A549 (cell line): ENCODE measurements around the gene DPAGT1. TPM values are rescaled to one million over a fixed set of nuclear protein-coding genes. Genes with fewer than 3 reads are reported as not detected.
A peak's percentile ranks its signal among the peaks of the same experiment; 100 is the strongest.

Source experiments
- ATAC-seq, 2 experiments: fragments of 200-7000 bp in 1 of 2; fragments of >200 bp in 1 of 2; cut with Nextera tagmentation in 1 of 2; cut with Tn5 transposase in 1 of 2; 3 replicates each; pipeline versions ENCODE4 v1.8.0 to v1.9.1; 2018 to 2020; ENCODE audit warnings: mild to moderate bottlenecking in 1 of 2, moderate library complexity in 1 of 2
- CTCF ChIA-PET: fragments of 300-600 bp; sonication (Branson Sonifier 250); formaldehyde crosslinking; extraction: SDS; loops from one replicate; lab custom pipeline; 2021; ENCODE audit warnings: antibody characterized with exemption, inconsistent platforms; lab: Yijun Ruan, JAX
- POLR2A ChIA-PET: fragments of 350-600 bp; formaldehyde crosslinking; extraction: SDS; loops from one replicate; lab custom pipeline; 2021; ENCODE audit warnings: antibody characterized with exemption, inconsistent platforms; lab: Yijun Ruan, JAX
- DNase-seq, 2 experiments: peaks; one replicate each; pipeline versions ENCODE4 v3.0.0 to v3.0.0-alpha.2; 2011 to 2016; ENCODE audit warnings: low read depth in 1 of 2, low spot score in 1 of 2
- FAIRE-seq: peaks from 2 replicates; lab custom pipeline; 2011; peaks lifted over from hg19 to GRCh38; lab: Jason Lieb, UNC
- H3K27ac ChIP-seq, 2 experiments: fragments of >200 bp; sonication (Bioruptor Twin); formaldehyde crosslinking; 3 replicates each; pipeline ENCODE4 v1.5.1; 2016 to 2017
- H3K4me1 ChIP-seq: fragments of >200 bp; sonication (Bioruptor Twin); formaldehyde crosslinking; 3 replicates; pipeline ENCODE4 v1.6.1; 2016
- H3K4me2 ChIP-seq: fragments of >200 bp; sonication (Bioruptor Twin); formaldehyde crosslinking; 3 replicates; pipeline ENCODE4 v1.6.1; 2016
- H3K4me3 ChIP-seq: fragments of >200 bp; sonication (Bioruptor Twin); formaldehyde crosslinking; 3 replicates; pipeline ENCODE4 v1.5.1; 2016
- H3K9me3 ChIP-seq: fragments of >200 bp; sonication (Bioruptor Twin); formaldehyde crosslinking; 3 replicates; pipeline ENCODE4 v1.6.1; 2016
- ATOH8 ChIP-seq: fragments of 250-450 bp; sonication (Bioruptor Pico); IDR thresholded peaks from 2 replicates; pipeline ENCODE4 v1.5.0; 2020; ENCODE audit warnings: low read depth, mild to moderate bottlenecking, moderate library complexity
- CEBPB ChIP-seq, 2 experiments: fragments of >200 bp in 1 of 2; sonication (Bioruptor Twin) in 1 of 2; formaldehyde crosslinking in 1 of 2; IDR thresholded peaks; 2 replicates each; pipeline ENCODE4 v1.6.1; 2012 to 2016
- CHD4 ChIP-seq: fragments of 200-600 bp; sonication (generic); IDR thresholded peaks from 2 replicates; pipeline ENCODE4 v1.6.1; 2016; ENCODE audit warnings: antibody characterized with exemption, mild to moderate bottlenecking, borderline replicate concordance
- EHF ChIP-seq: fragments of 250-450 bp; sonication (Bioruptor Pico); IDR thresholded peaks from 2 replicates; pipeline ENCODE4 v1.5.0; 2020; ENCODE audit warnings: mild to moderate bottlenecking
- FOSB ChIP-seq: fragments of 250-450 bp; sonication (Bioruptor Pico); IDR thresholded peaks from 2 replicates; pipeline ENCODE4 v1.5.0; 2020; ENCODE audit warnings: mild to moderate bottlenecking, moderate library complexity
- HDAC2 ChIP-seq: fragments of 200-600 bp; sonication (generic); IDR thresholded peaks from 2 replicates; pipeline ENCODE4 v1.6.1; 2016
- HOXB13 ChIP-seq: fragments of 250-450 bp; sonication (Bioruptor Pico); IDR thresholded peaks from 2 replicates; pipeline ENCODE4 v1.5.0; 2020; ENCODE audit warnings: low read depth, mild to moderate bottlenecking, moderate library complexity
- KDM5A ChIP-seq: fragments of 200-600 bp; sonication (generic); IDR thresholded peaks from 2 replicates; pipeline ENCODE4 v1.6.1; 2016; ENCODE audit warnings: antibody characterized with exemption, mild to moderate bottlenecking
- MAZ ChIP-seq: fragments of 150-350 bp; IDR thresholded peaks from 2 replicates; pipeline ENCODE4 v1.6.1; 2014; ENCODE audit warnings: antibody characterized with exemption, low read depth, low read length, borderline replicate concordance
- PHF8 ChIP-seq: fragments of 200-600 bp; sonication (generic); IDR thresholded peaks from 2 replicates; pipeline ENCODE4 v1.6.1; 2016; ENCODE audit warnings: low read depth, mild to moderate bottlenecking, antibody characterized with exemption, moderate library complexity, borderline replicate concordance
- POLR2A ChIP-seq: IDR thresholded peaks from 2 replicates; pipeline ENCODE4 v1.6.1; 2012; ENCODE audit warnings: mild to moderate bottlenecking, low read length
- POLR2AphosphoS2 ChIP-seq: conservative IDR thresholded peaks from 2 replicates; pipeline ENCODE4 v1.6.1; 2012; ENCODE audit warnings: low read length, improper control_type of control experiment, inconsistent platforms
- RARB ChIP-seq: fragments of 250-450 bp; sonication (Bioruptor Pico); IDR thresholded peaks from 2 replicates; pipeline ENCODE4 v1.8.0; 2021; ENCODE audit warnings: mild to moderate bottlenecking, moderate library complexity
- RCOR1 ChIP-seq: fragments of 150-350 bp; IDR thresholded peaks from 2 replicates; pipeline ENCODE4 v1.6.1; 2014; ENCODE audit warnings: antibody characterized with exemption, low read length, low read depth
- RFX5 ChIP-seq: fragments of 450-650 bp; IDR thresholded peaks from 2 replicates; pipeline ENCODE4 v1.7.1; 2014; ENCODE audit warnings: antibody characterized with exemption, mild to moderate bottlenecking, moderate library complexity
- TFCP2L1 ChIP-seq: fragments of 250-450 bp; sonication (Bioruptor Pico); IDR thresholded peaks from 2 replicates; pipeline ENCODE4 v1.5.0; 2021; ENCODE audit warnings: mild to moderate bottlenecking
- ZC3H11A ChIP-seq: fragments of 450-650 bp; IDR thresholded peaks from 2 replicates; pipeline ENCODE4 v1.6.1; 2014; ENCODE audit warnings: antibody characterized with exemption, mild to moderate bottlenecking
- ZNF302 ChIP-seq: fragments of 250-450 bp; sonication (Bioruptor Pico); IDR thresholded peaks from 2 replicates; pipeline ENCODE4 v1.9.0; 2021; ENCODE audit warnings: inconsistent platforms, mild to moderate bottlenecking, moderate library complexity
- ZSCAN20 ChIP-seq: fragments of 250-450 bp; sonication (Bioruptor Pico); IDR thresholded peaks from 2 replicates; pipeline ENCODE4 v1.8.0; 2022; ENCODE audit warnings: mild to moderate bottlenecking, moderate library complexity
- WGBS: methylation state at CpG from one replicate; pipeline ENCODE4 v1.1.6; 2017; ENCODE audit errors: missing lambda C conversion rate; 5-methylcytosine and 5-hydroxymethylcytosine counted together
- polyA plus RNA-seq, 4 experiments: library from polyadenylated mRNA; depleted of rRNA in 3 of 4; stranded (reverse); fragments of >200 nt; fragmentation: RNase III in 1 of 4; extraction: RNeasy Plus Mini Kit Qiagen cat#74134 plus additional on column Dnase treatment in 1 of 4; gene quantifications; 2 replicates in 3 of 4; 3 replicates in 1 of 4; pipeline ENCODE4 v1.2.3, GENCODE V29; 2011 to 2017
- TF ChIP-seq, protein P1 (sequence below): fragments of >200 bp; sonication (Bioruptor Twin); formaldehyde crosslinking; IDR thresholded peaks from 3 replicates; pipeline ENCODE4 v1.5.1; 2016
- TF ChIP-seq, protein P2 (sequence below): fragments of 450-650 bp; IDR thresholded peaks from 2 replicates; pipeline ENCODE4 v1.6.1; 2014; ENCODE audit warnings: antibody characterized with exemption
- TF ChIP-seq, protein P3 (sequence below): IDR thresholded peaks from 2 replicates; pipeline ENCODE4 v1.6.1; 2012
- TF ChIP-seq, protein P4 (sequence below): IDR thresholded peaks from 2 replicates; pipeline ENCODE4 v1.6.1; 2012; ENCODE audit warnings: low read depth, borderline replicate concordance
- TF ChIP-seq, protein P5 (sequence below): IDR thresholded peaks from 2 replicates; pipeline ENCODE4 v1.6.1; 2012
- TF ChIP-seq, protein P6 (sequence below): fragments of >200 bp; sonication (Bioruptor Twin); formaldehyde crosslinking; IDR thresholded peaks from 3 replicates; pipeline ENCODE4 v1.6.1; 2016
- TF ChIP-seq, protein P7 (sequence below): fragments of 150-350 bp; IDR thresholded peaks from 2 replicates; pipeline ENCODE4 v1.6.1; 2014; ENCODE audit warnings: low read depth, mild to moderate bottlenecking, low read length

The DPAGT1 gene
- polyA plus RNA-seq, 2 of the 4 experiments (the other 2 are of a cell fraction) = 43.7 to 81.4 TPM

DNA sequence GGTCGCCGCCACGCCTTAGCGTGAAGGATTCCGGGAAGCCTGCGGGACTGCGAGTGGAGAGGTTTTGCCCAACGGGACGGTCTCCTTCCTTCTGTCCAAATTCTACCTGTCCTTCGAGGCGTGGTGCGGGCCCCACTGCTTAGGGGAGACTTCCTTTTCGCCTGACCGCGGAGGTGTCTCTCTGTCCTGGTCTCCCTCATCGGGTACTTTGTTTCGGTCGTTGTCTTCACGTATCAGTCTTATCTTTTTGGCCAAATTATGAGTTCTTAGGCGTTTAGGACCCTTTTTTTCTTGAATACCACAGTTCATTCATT lies 20.1 kb upstream of the DPAGT1 start:
- POLR2A ChIA-PET = interaction anchor here (0.6 to 2.4 kb wide), 9 partner anchors 10 to 218 kb away, joined by 3 to 17 read pairs (median 5); partner anchors contain the start of genes C2CD2L, DPAGT1 and NLRX1
- Histone ChIP-seq H3K4me2 (peak overlapping the region; percentile 98), H3K9me3 (no peaks in the 10 kb centered on the region), H3K4me1 (peaks cover 10% of the 10 kb centered on the region; the same call in 1 of the 3 replicates), H3K27ac (peak overlapping the region; percentile 80 to 86), H3K4me3 (peak overlapping the region; percentile 94)
- no peak; a peak in 1 of 6 replicates for ATAC-seq
- TF ChIP-seq ZNF302 (CRISPR knock-in tag) = no peak
- TF ChIP-seq RARB (CRISPR knock-in tag) = no peak
- TF ChIP-seq, protein P1, sequence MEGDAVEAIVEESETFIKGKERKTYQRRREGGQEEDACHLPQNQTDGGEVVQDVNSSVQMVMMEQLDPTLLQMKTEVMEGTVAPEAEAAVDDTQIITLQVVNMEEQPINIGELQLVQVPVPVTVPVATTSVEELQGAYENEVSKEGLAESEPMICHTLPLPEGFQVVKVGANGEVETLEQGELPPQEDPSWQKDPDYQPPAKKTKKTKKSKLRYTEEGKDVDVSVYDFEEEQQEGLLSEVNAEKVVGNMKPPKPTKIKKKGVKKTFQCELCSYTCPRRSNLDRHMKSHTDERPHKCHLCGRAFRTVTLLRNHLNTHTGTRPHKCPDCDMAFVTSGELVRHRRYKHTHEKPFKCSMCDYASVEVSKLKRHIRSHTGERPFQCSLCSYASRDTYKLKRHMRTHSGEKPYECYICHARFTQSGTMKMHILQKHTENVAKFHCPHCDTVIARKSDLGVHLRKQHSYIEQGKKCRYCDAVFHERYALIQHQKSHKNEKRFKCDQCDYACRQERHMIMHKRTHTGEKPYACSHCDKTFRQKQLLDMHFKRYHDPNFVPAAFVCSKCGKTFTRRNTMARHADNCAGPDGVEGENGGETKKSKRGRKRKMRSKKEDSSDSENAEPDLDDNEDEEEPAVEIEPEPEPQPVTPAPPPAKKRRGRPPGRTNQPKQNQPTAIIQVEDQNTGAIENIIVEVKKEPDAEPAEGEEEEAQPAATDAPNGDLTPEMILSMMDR = no peak
- no peak for TF ChIP-seq HDAC2
- TF ChIP-seq, protein P2, sequence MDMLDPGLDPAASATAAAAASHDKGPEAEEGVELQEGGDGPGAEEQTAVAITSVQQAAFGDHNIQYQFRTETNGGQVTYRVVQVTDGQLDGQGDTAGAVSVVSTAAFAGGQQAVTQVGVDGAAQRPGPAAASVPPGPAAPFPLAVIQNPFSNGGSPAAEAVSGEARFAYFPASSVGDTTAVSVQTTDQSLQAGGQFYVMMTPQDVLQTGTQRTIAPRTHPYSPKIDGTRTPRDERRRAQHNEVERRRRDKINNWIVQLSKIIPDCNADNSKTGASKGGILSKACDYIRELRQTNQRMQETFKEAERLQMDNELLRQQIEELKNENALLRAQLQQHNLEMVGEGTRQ = no peak
- TF ChIP-seq, protein P3, sequence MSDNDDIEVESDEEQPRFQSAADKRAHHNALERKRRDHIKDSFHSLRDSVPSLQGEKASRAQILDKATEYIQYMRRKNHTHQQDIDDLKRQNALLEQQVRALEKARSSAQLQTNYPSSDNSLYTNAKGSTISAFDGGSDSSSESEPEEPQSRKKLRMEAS = no peak
- TF ChIP-seq CEBPB (IDR thresholded peaks at IDR 0.05) = no peak
- TF ChIP-seq MAZ = no peak
- TF ChIP-seq RFX5 = no peak
- no peak for TF ChIP-seq CHD4
- 1% methylated on average over 13 of the region's 20 CpGs for WGBS
- no peak for DNase-seq
- CTCF ChIA-PET = interaction anchor here (1.1 to 2.1 kb wide), 3 partner anchors 9 to 19 kb away, joined by 3 to 7 read pairs (median 4); no protein-coding TSS in a partner anchor
- no peak for FAIRE-seq

GRCh38 chr11:119121008-119121810 lies 19.6 kb upstream of the DPAGT1 start, which contains the start of gene HINFP:
Gene HINFP (plus strand): TSS chr11:119121580. CDS start chr11:119126945, 5,365 bp downstream.
- under 1% methylated on average over 17 of the region's 54 CpGs for WGBS
- Histone ChIP-seq H3K9me3 (no peaks in the 10 kb centered on the region), H3K4me2 (peak within 1 kb of the TSS; percentile 98), H3K4me3 (peak within 1 kb of the TSS; percentile 94), H3K27ac (peak within 1 kb of the TSS; percentile 88 to 91), H3K4me1 (peaks cover 10% of the 10 kb centered on the region; the same call in 1 of the 3 replicates)
- peak; percentile 99 for ATAC-seq
- CTCF ChIA-PET = interaction anchor here (0.8 to 2.1 kb wide), 4 partner anchors 9 to 75 kb away, joined by 3 to 7 read pairs (median 4); no protein-coding TSS in a partner anchor
- DNase-seq = peak; percentile 91 to 98
- POLR2A ChIA-PET = interaction anchor here (0.6 to 2.4 kb wide), 9 partner anchors 9 to 219 kb away, joined by 3 to 17 read pairs (median 5); partner anchors contain the start of genes C2CD2L, DPAGT1 and NLRX1
- FAIRE-seq = no peak
- TF ChIP-seq HOXB13 (CRISPR knock-in tag) = 0 out of 2 replicates have a peak, but pooled peaks have one; percentile 41
- TF ChIP-seq, protein P2 = peak; percentile 97
- no peak for TF ChIP-seq ZC3H11A
- peak; percentile 50; the same call in 1 of the 2 replicates for TF ChIP-seq ATOH8 (CRISPR knock-in tag)
- TF ChIP-seq FOSB (CRISPR knock-in tag) = no peak
- TF ChIP-seq, protein P3 = peak; percentile 98
- no peak for TF ChIP-seq RCOR1
- TF ChIP-seq, protein P4, sequence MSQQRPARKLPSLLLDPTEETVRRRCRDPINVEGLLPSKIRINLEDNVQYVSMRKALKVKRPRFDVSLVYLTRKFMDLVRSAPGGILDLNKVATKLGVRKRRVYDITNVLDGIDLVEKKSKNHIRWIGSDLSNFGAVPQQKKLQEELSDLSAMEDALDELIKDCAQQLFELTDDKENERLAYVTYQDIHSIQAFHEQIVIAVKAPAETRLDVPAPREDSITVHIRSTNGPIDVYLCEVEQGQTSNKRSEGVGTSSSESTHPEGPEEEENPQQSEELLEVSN = peak; percentile 95
- peak; percentile 30; the same call in 1 of the 2 replicates for TF ChIP-seq KDM5A
- TF ChIP-seq, protein P5, sequence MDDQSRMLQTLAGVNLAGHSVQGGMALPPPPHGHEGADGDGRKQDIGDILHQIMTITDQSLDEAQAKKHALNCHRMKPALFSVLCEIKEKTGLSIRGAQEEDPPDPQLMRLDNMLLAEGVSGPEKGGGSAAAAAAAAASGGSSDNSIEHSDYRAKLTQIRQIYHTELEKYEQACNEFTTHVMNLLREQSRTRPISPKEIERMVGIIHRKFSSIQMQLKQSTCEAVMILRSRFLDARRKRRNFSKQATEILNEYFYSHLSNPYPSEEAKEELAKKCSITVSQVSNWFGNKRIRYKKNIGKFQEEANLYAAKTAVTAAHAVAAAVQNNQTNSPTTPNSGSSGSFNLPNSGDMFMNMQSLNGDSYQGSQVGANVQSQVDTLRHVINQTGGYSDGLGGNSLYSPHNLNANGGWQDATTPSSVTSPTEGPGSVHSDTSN = peak; percentile 80
- TF ChIP-seq, protein P6, sequence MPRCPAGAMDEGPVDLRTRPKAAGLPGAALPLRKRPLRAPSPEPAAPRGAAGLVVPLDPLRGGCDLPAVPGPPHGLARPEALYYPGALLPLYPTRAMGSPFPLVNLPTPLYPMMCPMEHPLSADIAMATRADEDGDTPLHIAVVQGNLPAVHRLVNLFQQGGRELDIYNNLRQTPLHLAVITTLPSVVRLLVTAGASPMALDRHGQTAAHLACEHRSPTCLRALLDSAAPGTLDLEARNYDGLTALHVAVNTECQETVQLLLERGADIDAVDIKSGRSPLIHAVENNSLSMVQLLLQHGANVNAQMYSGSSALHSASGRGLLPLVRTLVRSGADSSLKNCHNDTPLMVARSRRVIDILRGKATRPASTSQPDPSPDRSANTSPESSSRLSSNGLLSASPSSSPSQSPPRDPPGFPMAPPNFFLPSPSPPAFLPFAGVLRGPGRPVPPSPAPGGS = 0 out of 3 replicates have a peak, but pooled peaks have one; percentile 41
- TF ChIP-seq, protein P7, sequence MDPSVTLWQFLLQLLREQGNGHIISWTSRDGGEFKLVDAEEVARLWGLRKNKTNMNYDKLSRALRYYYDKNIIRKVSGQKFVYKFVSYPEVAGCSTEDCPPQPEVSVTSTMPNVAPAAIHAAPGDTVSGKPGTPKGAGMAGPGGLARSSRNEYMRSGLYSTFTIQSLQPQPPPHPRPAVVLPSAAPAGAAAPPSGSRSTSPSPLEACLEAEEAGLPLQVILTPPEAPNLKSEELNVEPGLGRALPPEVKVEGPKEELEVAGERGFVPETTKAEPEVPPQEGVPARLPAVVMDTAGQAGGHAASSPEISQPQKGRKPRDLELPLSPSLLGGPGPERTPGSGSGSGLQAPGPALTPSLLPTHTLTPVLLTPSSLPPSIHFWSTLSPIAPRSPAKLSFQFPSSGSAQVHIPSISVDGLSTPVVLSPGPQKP = no peak
- TF ChIP-seq POLR2AphosphoS2 = no peak
- no peak; the same call in 1 of the 2 replicates for TF ChIP-seq PHF8
- TF ChIP-seq ZSCAN20 (CRISPR knock-in tag) = no peak
- peak; percentile 66; the same call in 1 of the 2 replicates for TF ChIP-seq EHF (CRISPR knock-in tag)
- TF ChIP-seq TFCP2L1 = no peak
- TF ChIP-seq POLR2A = peak; percentile 83
